ENCODE data around the gene DRAP1.

DNA sequence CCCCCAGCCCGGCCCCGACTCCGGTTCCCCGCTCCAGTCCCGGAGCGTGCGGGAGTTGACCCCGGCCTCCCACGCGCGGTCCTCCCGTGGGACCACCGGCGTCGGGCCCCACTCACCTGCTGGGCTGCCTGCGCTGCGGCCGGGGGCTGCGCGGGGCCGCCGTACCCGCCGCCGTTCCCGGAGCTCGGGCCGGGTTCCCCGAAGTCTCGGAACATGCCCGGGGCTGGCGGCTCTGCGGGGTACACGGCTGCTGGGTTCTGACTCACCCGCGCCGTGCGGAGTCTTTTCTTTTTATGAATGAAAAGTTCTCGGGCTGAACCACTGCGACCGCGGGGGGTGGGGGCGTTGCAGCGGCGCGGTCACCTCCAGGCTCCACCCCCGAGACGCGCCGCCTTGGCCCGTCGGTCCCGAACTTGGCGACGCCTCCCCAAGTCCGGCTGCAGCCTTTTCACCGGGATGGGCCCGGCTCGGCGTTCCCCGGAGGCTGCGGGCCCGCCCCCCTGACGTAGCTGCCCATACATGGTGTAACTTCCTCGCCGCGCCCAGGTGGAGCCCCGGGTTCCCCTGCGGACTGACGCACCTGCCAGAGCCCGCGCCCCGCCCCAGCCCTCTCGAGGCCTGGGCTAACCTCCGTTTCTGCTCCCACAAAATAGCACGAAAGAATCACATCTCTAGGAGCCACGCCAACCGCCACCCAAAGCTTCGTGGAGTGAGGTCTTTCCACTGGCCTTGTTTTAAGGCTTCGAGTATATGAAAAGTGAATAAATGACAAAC lies 18.9 kb upstream of the DRAP1 start, which contains the start of gene FOSL1:
- TF ChIP-seq, protein P1, sequence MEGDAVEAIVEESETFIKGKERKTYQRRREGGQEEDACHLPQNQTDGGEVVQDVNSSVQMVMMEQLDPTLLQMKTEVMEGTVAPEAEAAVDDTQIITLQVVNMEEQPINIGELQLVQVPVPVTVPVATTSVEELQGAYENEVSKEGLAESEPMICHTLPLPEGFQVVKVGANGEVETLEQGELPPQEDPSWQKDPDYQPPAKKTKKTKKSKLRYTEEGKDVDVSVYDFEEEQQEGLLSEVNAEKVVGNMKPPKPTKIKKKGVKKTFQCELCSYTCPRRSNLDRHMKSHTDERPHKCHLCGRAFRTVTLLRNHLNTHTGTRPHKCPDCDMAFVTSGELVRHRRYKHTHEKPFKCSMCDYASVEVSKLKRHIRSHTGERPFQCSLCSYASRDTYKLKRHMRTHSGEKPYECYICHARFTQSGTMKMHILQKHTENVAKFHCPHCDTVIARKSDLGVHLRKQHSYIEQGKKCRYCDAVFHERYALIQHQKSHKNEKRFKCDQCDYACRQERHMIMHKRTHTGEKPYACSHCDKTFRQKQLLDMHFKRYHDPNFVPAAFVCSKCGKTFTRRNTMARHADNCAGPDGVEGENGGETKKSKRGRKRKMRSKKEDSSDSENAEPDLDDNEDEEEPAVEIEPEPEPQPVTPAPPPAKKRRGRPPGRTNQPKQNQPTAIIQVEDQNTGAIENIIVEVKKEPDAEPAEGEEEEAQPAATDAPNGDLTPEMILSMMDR (IDR thresholded peaks at IDR 0.05): peak in 1 of 6 experiments; percentile 9
- TF ChIP-seq POLR2A (IDR thresholded peaks at IDR 0.05) (peak in 3 of 4 donors; percentile 64 to 81 (median 73)), EP300 (IDR thresholded peaks at IDR 0.05) (peak in 1 of 4 donors; percentile 10)
